ENCODE measurements around the gene ADGRB2. TPM values are rescaled to one million over a fixed set of nuclear protein-coding genes. Genes with fewer than 3 reads are reported as not detected.

ADGRB2 gene
- total RNA-seq, 2 donors from 2014 or later, result 3.0 to 10.2 TPM

DNA sequence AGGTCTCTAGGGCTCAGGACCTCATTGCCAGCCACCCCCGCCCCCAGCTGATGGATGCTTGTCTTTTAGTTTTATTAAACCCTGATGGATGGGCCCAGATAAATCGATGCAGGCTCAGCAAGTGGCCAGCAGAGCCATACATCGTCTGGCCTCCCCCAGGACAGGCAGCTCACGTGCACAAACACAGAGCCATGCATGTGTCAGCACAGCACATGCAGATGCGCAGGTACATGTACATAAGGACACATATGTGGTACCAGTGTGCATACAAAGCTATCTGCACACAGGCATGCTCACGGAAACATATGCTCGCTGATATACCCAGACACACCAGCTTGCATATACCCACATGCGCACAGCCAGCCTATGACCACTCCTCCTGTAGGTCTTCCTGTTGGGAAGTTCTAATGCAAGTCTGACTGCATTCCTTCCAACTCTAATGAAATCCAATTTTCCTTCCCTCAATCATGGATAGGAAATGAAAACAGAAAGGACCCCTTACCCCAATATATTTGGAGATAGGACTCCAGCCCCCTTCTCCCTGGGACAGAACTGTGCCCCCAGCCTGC is 61.2 kb downstream of the ADGRB2 start:
- WGBS, result 49% methylated on average over 8 of the region's 8 CpGs
- intact Hi-C loops (cut with DNase I), result no loop called here
- Histone ChIP-seq H3K27ac (peak overlapping the region; percentile 73 to 84), H3K4me3 (peak overlapping the region; percentile 31 to 33), H3K9me3 (no peaks in the 10 kb centered on the region), H3K4me1 (replicated peaks) (peaks cover 17% of the 10 kb centered on the region), H3K36me3 (no peaks in the 10 kb centered on the region), H3K27me3 (replicated peaks; ENCODE audit: insufficient read depth) (no peaks in the 10 kb centered on the region)
- DNase-seq (ENCODE audit: low spot score), result no peak
- no peak for TF ChIP-seq POLR2AphosphoS5 (IDR thresholded peaks at IDR 0.05)
- TF ChIP-seq, protein P1, sequence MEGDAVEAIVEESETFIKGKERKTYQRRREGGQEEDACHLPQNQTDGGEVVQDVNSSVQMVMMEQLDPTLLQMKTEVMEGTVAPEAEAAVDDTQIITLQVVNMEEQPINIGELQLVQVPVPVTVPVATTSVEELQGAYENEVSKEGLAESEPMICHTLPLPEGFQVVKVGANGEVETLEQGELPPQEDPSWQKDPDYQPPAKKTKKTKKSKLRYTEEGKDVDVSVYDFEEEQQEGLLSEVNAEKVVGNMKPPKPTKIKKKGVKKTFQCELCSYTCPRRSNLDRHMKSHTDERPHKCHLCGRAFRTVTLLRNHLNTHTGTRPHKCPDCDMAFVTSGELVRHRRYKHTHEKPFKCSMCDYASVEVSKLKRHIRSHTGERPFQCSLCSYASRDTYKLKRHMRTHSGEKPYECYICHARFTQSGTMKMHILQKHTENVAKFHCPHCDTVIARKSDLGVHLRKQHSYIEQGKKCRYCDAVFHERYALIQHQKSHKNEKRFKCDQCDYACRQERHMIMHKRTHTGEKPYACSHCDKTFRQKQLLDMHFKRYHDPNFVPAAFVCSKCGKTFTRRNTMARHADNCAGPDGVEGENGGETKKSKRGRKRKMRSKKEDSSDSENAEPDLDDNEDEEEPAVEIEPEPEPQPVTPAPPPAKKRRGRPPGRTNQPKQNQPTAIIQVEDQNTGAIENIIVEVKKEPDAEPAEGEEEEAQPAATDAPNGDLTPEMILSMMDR (IDR thresholded peaks at IDR 0.05), result no peak
- no peak for TF ChIP-seq POLR2A (IDR thresholded peaks at IDR 0.05)

DNA sequence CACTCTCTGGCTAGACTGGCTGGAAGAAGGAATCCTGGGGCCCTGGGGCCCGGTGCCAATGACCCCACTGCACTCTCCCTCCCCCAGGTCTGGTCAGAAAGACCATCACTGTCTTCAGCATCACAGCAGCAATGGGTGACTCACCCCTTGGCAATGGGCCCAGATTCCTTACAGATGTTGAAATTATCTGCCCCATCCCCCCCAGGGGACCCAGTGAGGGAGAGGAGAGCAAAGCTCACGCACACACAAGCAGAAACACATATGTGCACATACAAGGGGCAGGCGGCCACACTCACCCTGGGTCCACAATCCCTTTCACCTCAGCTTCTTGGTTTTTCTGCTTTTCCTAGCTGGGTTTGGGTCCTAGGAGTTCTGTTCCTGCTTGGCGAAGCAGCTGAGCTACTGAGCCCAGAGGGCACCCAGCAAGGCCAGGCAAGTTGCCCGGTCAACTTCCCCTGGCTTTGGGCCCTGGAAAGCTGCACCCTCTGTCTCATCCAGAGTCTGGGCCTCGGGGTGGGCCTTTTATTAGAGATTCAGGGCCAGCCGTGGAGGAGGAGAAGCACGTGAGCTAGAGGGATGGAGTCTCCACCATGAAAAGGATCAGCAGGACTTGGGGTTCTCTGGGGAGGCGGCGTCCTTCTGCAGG is 62.9 kb downstream of the ADGRB2 start:
- Histone ChIP-seq H3K27me3 (replicated peaks; ENCODE audit: insufficient read depth) (no peaks in the 10 kb centered on the region), H3K9me3 (no peaks in the 10 kb centered on the region), H3K36me3 (no peaks in the 10 kb centered on the region), H3K27ac (peak overlapping the region; percentile 59), H3K4me1 (replicated peaks) (peaks cover 17% of the 10 kb centered on the region), H3K4me3 (no peak overlapping the region)
- intact Hi-C loops (cut with DNase I), result loop anchor here (2.0 kb wide), 1 partner anchor 14 kb away; no protein-coding TSS in a partner anchor
- 25% methylated on average over 10 of the region's 10 CpGs for WGBS
- DNase-seq (ENCODE audit: low spot score), result peak; percentile 72
- TF ChIP-seq, protein P1 (IDR thresholded peaks at IDR 0.05), result no peak
- no peak for TF ChIP-seq POLR2A (IDR thresholded peaks at IDR 0.05)
- peak; percentile 70 for TF ChIP-seq POLR2AphosphoS5 (IDR thresholded peaks at IDR 0.05)

DNA sequence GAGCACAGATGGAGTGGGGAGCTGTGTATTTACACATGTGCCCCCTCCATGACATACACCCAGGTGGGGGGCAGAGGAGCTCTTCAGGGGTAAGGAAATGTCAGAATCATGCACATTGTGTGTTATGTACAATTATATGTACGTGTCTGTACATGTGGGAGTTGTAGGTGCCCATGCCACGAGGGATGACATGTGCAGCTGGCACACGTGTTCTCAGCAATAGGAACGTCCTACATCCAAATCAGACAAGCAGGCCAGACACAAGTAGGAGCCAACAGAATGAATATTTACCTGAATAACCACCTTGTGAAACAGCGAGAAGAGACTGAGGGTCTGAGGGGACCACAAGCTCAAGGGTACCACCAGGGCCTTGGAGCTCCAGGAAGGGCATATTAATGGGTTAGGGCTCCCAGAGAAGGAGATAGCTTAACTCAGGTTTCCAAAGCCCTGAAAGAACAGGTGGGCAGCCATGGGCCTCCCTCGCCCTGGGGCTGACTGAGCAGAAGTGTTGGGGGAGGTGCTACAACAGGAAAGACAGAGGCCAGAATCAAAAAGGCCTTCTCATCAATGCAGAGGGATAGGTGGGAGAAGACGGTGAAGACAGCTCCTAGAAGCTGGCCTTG is 63.6 kb downstream of the ADGRB2 start:
- no peaks in the 10 kb centered on the region for H3K27me3 ChIP-seq (replicated peaks; ENCODE audit: insufficient read depth)
- 34% methylated on average over 7 of the region's 7 CpGs for WGBS
- no peak for DNase-seq (ENCODE audit: low spot score)
- intact Hi-C loops (cut with DNase I), result loop anchor here (2.0 kb wide), 1 partner anchor 14 kb away; no protein-coding TSS in a partner anchor
- H3K4me1 ChIP-seq (replicated peaks), result peaks cover 15% of the 10 kb centered on the region
- H3K27ac ChIP-seq, result peak overlapping the region; percentile 59
- TF ChIP-seq, protein P1 (IDR thresholded peaks at IDR 0.05), result no peak
- no peak for TF ChIP-seq POLR2A (IDR thresholded peaks at IDR 0.05)
- no peak for TF ChIP-seq POLR2AphosphoS5 (IDR thresholded peaks at IDR 0.05)
- H3K4me3 ChIP-seq, result no peak overlapping the region
- H3K9me3 ChIP-seq, result no peaks in the 10 kb centered on the region
- no peaks in the 10 kb centered on the region for H3K36me3 ChIP-seq

GRCh38 chr1:31699341-31699891 is 64.7 kb downstream of the ADGRB2 start:
- Histone ChIP-seq H3K27ac (no peak overlapping the region), H3K4me3 (no peak overlapping the region), H3K9me3 (no peaks in the 10 kb centered on the region), H3K27me3 (replicated peaks; ENCODE audit: insufficient read depth) (no peaks in the 10 kb centered on the region), H3K36me3 (no peaks in the 10 kb centered on the region), H3K4me1 (replicated peaks) (peaks cover 8% of the 10 kb centered on the region)
- no peak for DNase-seq (ENCODE audit: low spot score)
- intact Hi-C loops (cut with DNase I), result no loop called here
- TF ChIP-seq, protein P1 (IDR thresholded peaks at IDR 0.05), result no peak
- TF ChIP-seq POLR2A (IDR thresholded peaks at IDR 0.05) (no peak), POLR2AphosphoS5 (IDR thresholded peaks at IDR 0.05) (no peak)
- WGBS, result 83% methylated on average over 10 of the region's 10 CpGs
